GM12874 (cell line): ENCODE measurements around the gene RPRD1A.

Experiments
- TF ChIP-seq, protein P1 (sequence below): IDR thresholded peaks from 2 replicates; pipeline ENCODE4 v1.5.1; 2011; ENCODE audit warnings: low read depth, mild to moderate bottlenecking, control low read depth, low read length, moderate library complexity; ENCODE audit not compliant: insufficient read depth

Gene RPRD1A

DNA sequence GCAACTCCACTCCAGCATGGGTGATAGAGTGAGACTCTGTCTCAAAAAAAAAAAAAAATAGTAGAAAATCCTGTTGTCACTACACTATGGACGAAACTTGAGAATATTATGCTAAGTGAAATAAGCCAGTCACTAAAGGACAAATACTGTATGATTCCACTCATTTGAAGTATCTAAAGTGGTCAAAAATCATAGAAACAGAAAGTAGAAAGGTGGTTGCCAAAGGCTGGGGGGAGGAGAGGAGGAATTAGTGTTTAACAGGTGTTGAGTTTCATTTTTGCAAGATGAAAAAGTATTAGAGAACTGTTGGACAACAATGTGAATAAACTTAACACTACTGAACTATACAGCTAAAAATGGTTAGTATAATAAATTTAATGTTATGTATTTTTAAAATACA lies 113.7 kb downstream of the RPRD1A start:
- TF ChIP-seq, protein P1, sequence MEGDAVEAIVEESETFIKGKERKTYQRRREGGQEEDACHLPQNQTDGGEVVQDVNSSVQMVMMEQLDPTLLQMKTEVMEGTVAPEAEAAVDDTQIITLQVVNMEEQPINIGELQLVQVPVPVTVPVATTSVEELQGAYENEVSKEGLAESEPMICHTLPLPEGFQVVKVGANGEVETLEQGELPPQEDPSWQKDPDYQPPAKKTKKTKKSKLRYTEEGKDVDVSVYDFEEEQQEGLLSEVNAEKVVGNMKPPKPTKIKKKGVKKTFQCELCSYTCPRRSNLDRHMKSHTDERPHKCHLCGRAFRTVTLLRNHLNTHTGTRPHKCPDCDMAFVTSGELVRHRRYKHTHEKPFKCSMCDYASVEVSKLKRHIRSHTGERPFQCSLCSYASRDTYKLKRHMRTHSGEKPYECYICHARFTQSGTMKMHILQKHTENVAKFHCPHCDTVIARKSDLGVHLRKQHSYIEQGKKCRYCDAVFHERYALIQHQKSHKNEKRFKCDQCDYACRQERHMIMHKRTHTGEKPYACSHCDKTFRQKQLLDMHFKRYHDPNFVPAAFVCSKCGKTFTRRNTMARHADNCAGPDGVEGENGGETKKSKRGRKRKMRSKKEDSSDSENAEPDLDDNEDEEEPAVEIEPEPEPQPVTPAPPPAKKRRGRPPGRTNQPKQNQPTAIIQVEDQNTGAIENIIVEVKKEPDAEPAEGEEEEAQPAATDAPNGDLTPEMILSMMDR: no peak

DNA sequence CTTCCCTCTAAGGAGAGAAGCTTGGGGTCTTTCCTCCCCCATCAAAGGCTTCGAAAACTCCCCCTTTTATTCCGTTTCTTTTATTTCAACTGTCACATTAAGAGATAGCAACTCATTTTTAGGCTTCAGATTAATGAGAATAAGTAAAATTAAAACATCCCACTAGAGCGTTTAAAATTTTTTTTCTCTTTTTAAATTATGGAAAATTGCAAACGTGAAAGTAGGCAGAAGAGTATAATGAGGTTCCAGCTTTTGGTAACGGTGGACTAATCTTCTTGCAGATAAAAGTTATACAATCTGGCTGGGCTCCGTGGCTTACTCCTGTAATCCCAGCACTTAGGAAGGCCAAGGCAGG lies 116.8 kb downstream of the RPRD1A start:
- TF ChIP-seq, protein P1: no peak

- TF ChIP-seq, protein P1: peak; percentile 89
Observed at GRCh38 chr18:35949903-35950627, 117.3 kb downstream of the RPRD1A start.

DNA sequence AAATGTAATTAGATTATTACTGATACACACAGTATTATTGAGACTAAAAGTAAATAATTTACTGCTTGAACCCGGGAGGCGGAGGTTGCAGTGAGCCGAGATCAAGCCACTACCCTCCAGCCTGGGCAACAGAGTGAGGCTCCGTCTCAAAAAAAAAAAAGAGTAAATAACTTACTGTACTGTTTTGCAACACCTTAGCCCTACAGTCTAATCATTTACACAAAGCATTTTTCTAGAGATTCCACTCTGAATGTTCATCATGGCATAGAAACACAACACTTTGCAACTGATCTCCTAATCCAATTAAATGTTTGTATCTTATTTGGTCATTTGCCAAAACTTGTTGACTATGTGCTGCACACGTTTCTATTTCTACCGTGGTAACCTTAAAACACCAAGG lies 118.3 kb downstream of the RPRD1A start:
- TF ChIP-seq, protein P1: no peak

- TF ChIP-seq, protein P1: no peak
Observed at GRCh38 chr18:35948080-35948479, 119.3 kb downstream of the RPRD1A start.

DNA sequence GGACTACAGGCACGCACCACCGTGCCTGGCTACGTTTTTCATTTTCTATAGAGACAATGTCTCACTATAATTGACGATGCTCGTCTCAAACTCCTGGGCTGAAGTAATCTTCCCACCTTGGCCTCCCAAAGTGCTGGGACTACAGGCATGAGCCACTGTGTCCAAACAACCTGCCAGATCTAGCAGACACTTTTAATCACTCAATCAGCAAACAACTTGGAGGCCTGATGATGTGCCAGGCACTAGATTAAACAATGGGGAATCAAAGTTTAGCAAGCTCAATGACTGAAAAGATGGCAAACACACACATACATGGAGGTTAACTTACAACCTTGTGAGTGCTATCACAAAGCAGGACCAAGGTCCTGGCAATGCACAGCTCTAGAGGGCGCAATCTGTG lies 124.7 kb downstream of the RPRD1A start:
- TF ChIP-seq, protein P1: no peak

- TF ChIP-seq, protein P1: no peak
Observed at GRCh38 chr18:35942133-35942532, 125.2 kb downstream of the RPRD1A start.
